GM13977 (cell line): ENCODE results near the gene CNTNAP2.

Experiments used
- DNase-seq: peaks from one replicate; pipeline ENCODE4 v3.0.0; 2012; ENCODE audit warnings: low spot score
- CTCF ChIP-seq: IDR thresholded peaks from 2 replicates; pipeline ENCODE4 v1.5.1; 2012; ENCODE audit warnings: mild to moderate bottlenecking, control low read depth; ENCODE audit not compliant: insufficient read depth; ENCODE audit errors: extremely low read depth, missing control alignments
- in situ Hi-C: fragments of 300-500 bp; cut with MboI; formaldehyde crosslinking; loops from one replicate; pipeline ENCODE4 v1.12.0; 2022; ENCODE audit warnings: low sequenced_read_pairs, low pct_unique_long_range_greater_than_20kb, mixed read lengths, inconsistent platforms; ENCODE audit not compliant: unreplicated experiment

CNTNAP2 gene

GRCh38 chr7:147400925-147401324, 1284.3 kb downstream of the CNTNAP2 start:
- DNase-seq: no peak
- in situ Hi-C loops: no loop called here
- TF ChIP-seq CTCF: no peak

- TF ChIP-seq CTCF: no peak
- in situ Hi-C loops: no loop called here
- DNase-seq: no peak
Observed at GRCh38 chr7:147405621-147406020, 1289.0 kb downstream of the CNTNAP2 start.

- no peak for DNase-seq
- in situ Hi-C loops: no loop called here
- no peak for TF ChIP-seq CTCF
Observed at GRCh38 chr7:147406521-147407135, 1290.0 kb downstream of the CNTNAP2 start.

GRCh38 chr7:147411096-147411495, 1294.5 kb downstream of the CNTNAP2 start:
- DNase-seq: no peak
- in situ Hi-C loops: no loop called here
- TF ChIP-seq CTCF: no peak

- in situ Hi-C loops: no loop called here
- no peak for DNase-seq
- TF ChIP-seq CTCF: no peak
Observed at GRCh38 chr7:147412109-147412508, 1295.5 kb downstream of the CNTNAP2 start.

- TF ChIP-seq CTCF: no peak
- in situ Hi-C loops: no loop called here
- DNase-seq: no peak
Observed at GRCh38 chr7:147412782-147413556, 1296.4 kb downstream of the CNTNAP2 start.
